ENCODE results near the gene TANK. TPM values are rescaled to one million over a fixed set of nuclear protein-coding genes. Genes with fewer than 3 reads are reported as not detected.
"Not testable (repeated sequence)": the region's sequence is repeated elsewhere in the genome, so short reads cannot be mapped to it uniquely, and the experiment has no call there.

Gene TANK
- total and polyA plus RNA-seq, 4 donors: 33.1 to 76.9 (median 48.5) TPM

GRCh38 chr2:161170377-161170776 is 10.1 kb downstream of the TANK start:
- Histone ChIP-seq H3K36me3 (ENCODE audit: control insufficient read depth in 1 of 2, insufficient read depth in 2 of 2, low read length in 1 of 2) (no peaks in the 10 kb centered on the region), H3K27ac (ENCODE audit: low read depth in 1 of 2, low read length in 2 of 2) (no peak overlapping the region), H3K4me1 (ENCODE audit: control insufficient read depth in 1 of 2, insufficient read depth in 2 of 2, low read length in 2 of 2) (peaks cover 0 to 2% of the 10 kb centered on the region in 2 donors), H3K9me3 (ENCODE audit: control insufficient read depth, low read length) (no peaks in the 10 kb centered on the region), H3K4me3 (ENCODE audit: low read length in 2 of 2) (no peak overlapping the region), H3K27me3 (ENCODE audit: control insufficient read depth in 1 of 2, insufficient read depth in 2 of 2, low read length in 1 of 2) (no peaks in the 10 kb centered on the region)
- WGBS, 2 donors: 82% methylated on average over 6 of the region's 6 CpGs
- no peak for DNase-seq
- intact Hi-C loops (cut with DNase I): no loop called here
- no peak for ATAC-seq (ENCODE audit: low FRiP score)

- Histone ChIP-seq H3K4me1 (ENCODE audit: control insufficient read depth in 1 of 2, insufficient read depth in 2 of 2, low read length in 2 of 2) (peaks cover 0 to 2% of the 10 kb centered on the region in 2 donors), H3K4me3 (ENCODE audit: low read length in 2 of 2) (no peak overlapping the region), H3K9me3 (ENCODE audit: control insufficient read depth, low read length) (no peaks in the 10 kb centered on the region), H3K27me3 (ENCODE audit: control insufficient read depth in 1 of 2, insufficient read depth in 2 of 2, low read length in 1 of 2) (no peaks in the 10 kb centered on the region), H3K27ac (ENCODE audit: low read depth in 1 of 2, low read length in 2 of 2) (no peak overlapping the region), H3K36me3 (ENCODE audit: control insufficient read depth in 1 of 2, insufficient read depth in 2 of 2, low read length in 1 of 2) (no peaks in the 10 kb centered on the region)
- ATAC-seq (ENCODE audit: low FRiP score): no peak
- 86 to 89% methylated on average over 4 of the region's 4 CpGs for WGBS, 2 donors
- DNase-seq: no peak
- intact Hi-C loops (cut with DNase I): no loop called here
Measured at GRCh38 chr2:161170958-161171932, 11.0 kb downstream of the TANK start.

DNA sequence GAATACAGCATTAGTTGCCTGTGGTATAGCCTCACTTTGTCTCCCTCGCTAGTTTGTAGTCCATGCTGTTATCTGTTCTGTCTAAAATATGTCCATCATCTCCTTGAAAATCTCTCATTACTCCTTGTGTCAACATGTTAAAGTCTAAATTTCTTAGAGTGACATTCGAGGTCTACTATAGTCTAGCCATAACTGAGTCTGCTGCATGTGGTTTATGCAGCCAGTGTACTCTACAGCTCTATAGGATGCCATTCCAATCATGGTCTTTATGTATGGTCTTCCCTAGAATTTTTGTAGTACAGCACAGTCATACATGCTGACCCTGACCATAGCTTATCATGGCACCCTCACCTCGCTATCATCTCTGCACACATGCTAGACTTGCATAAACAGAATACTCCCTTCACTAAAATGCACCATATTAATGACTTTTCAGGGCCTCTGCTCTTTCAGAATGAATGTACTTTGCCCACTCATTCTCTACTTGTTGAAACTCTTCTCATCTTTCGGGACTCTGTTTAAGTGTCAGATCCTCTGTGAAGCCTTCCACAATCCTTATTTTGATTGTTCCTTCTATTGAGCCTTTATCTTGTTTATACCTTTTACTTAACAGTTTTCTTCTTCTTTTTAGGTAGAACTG is 12.8 kb downstream of the TANK start:
- Histone ChIP-seq H3K27me3 (ENCODE audit: control insufficient read depth in 1 of 2, insufficient read depth in 2 of 2, low read length in 1 of 2) (no peaks in the 10 kb centered on the region), H3K27ac (ENCODE audit: low read depth in 1 of 2, low read length in 2 of 2) (no peak overlapping the region), H3K4me3 (ENCODE audit: low read length in 2 of 2) (no peak overlapping the region), H3K9me3 (ENCODE audit: control insufficient read depth, low read length) (no peaks in the 10 kb centered on the region), H3K4me1 (ENCODE audit: control insufficient read depth in 1 of 2, insufficient read depth in 2 of 2, low read length in 2 of 2) (no peaks in the 10 kb centered on the region), H3K36me3 (ENCODE audit: control insufficient read depth in 1 of 2, insufficient read depth in 2 of 2, low read length in 1 of 2) (no peaks in the 10 kb centered on the region)
- intact Hi-C loops (cut with DNase I): no loop called here
- ATAC-seq (ENCODE audit: low FRiP score) (no peak), DNase-seq (no peak)
- WGBS, 2 donors: 96 to 98% methylated on average over 4 of the region's 4 CpGs

DNA sequence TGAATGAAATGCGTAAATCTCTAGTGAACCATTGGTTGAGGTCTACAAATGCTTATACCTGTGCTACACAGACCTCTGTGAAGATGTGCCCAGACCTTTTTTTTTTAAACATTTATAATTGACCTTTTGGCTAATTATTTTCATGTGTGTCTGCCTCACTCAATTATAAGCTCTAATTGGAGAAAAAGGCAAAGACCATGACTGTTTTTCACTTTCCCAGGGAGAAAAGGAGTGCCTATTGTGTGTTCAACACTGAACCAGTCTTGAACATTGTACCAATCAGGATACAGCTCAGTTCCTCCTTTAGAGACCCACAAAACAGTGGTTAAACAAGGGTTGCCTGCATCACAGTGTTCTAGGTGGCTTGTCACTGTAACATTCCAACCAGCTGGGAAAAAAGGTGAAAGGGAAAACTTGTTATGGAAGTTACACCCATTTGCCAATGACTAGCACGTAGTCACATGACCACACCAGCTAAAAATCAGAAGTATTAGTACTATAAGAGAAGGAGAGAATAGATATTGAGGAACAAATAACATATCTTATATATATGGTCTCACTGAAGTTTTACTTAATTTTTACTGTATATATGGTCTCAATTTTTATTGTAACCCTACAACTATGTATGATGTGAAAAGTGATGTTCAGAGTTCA is 13.4 kb downstream of the TANK start:
- H3K9me3 ChIP-seq (ENCODE audit: control insufficient read depth, low read length): no peaks in the 10 kb centered on the region
- no peaks in the 10 kb centered on the region for H3K4me1 ChIP-seq (ENCODE audit: control insufficient read depth in 1 of 2, insufficient read depth in 2 of 2, low read length in 2 of 2)
- WGBS, 2 donors: 98 to 100% methylated on average over 2 of the region's 2 CpGs
- no peak for ATAC-seq (ENCODE audit: low FRiP score)
- H3K4me3 ChIP-seq (ENCODE audit: low read length in 2 of 2): no peak overlapping the region
- no peaks in the 10 kb centered on the region for H3K36me3 ChIP-seq (ENCODE audit: control insufficient read depth in 1 of 2, insufficient read depth in 2 of 2, low read length in 1 of 2)
- intact Hi-C loops (cut with DNase I): no loop called here
- no peak for DNase-seq
- H3K27ac ChIP-seq (ENCODE audit: low read depth in 1 of 2, low read length in 2 of 2): no peak overlapping the region
- no peaks in the 10 kb centered on the region for H3K27me3 ChIP-seq (ENCODE audit: control insufficient read depth in 1 of 2, insufficient read depth in 2 of 2, low read length in 1 of 2)

DNA sequence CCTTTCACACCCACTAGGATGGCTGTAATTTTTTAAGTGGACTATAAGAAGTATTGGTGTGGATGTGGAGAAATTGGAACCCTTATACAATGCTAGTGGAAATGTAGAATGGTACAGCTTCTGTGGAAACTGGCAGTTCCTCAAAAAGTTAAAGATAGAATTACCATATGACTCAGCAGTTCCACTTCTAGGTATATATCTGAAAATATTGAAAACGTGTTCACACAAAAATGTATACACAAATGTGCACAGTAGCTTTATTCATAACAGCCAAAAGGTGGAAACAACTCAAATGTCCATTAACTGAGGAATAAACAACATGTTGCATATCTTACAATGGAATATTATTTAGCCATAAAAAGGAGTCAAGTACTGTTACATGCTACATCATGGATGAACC is 17.7 kb downstream of the TANK start:
- H3K36me3 ChIP-seq (ENCODE audit: control insufficient read depth in 1 of 2, insufficient read depth in 2 of 2, low read length in 1 of 2): peaks cover 0 to 3% of the 10 kb centered on the region in 2 donors
- ATAC-seq (ENCODE audit: low FRiP score): no peak
- intact Hi-C loops (cut with DNase I): no loop called here

DNA sequence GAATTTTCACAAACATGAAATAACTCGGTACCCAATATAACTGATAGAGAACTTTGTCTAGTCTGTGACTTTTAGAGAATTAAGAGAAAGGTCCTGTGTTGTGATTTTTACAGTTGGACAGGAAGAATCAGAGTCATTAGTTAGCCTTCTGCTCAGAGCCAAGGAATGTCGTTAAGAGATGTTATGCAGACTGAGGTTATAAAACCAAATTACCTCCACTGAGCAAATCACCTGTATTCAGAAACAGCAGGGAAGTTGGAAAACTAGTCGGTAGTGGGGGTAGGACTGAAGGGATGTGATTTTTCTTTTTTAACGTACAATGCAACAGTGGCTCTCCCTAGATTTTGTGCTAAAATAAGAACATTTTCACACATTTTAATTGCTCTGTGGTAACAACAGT is 18.5 kb downstream of the TANK start:
- H3K36me3 ChIP-seq (ENCODE audit: control insufficient read depth in 1 of 2, insufficient read depth in 2 of 2, low read length in 1 of 2): peaks cover 0 to 3% of the 10 kb centered on the region in 2 donors
- no peak overlapping the region for H3K4me3 ChIP-seq (ENCODE audit: low read length in 2 of 2)
- intact Hi-C loops (cut with DNase I): no loop called here
- no peak for ATAC-seq (ENCODE audit: low FRiP score)
- no peaks in the 10 kb centered on the region for H3K27me3 ChIP-seq (ENCODE audit: control insufficient read depth in 1 of 2, insufficient read depth in 2 of 2, low read length in 1 of 2)
- H3K27ac ChIP-seq (ENCODE audit: low read depth in 1 of 2, low read length in 2 of 2): no peak overlapping the region
- H3K4me1 ChIP-seq (ENCODE audit: control insufficient read depth in 1 of 2, insufficient read depth in 2 of 2, low read length in 2 of 2): no peaks in the 10 kb centered on the region
- DNase-seq: no peak
- WGBS, 2 donors: 70 to 71% methylated on average over 4 of the region's 4 CpGs
- H3K9me3 ChIP-seq (ENCODE audit: control insufficient read depth, low read length): no peaks in the 10 kb centered on the region

More for the DNA sequence above, 17.7 kb downstream of the TANK start:
- Histone ChIP-seq H3K4me1 (ENCODE audit: control insufficient read depth in 1 of 2, insufficient read depth in 2 of 2, low read length in 2 of 2) (no peaks in the 10 kb centered on the region), H3K4me3 (ENCODE audit: low read length in 2 of 2) (no peak overlapping the region), H3K27ac (ENCODE audit: low read depth in 1 of 2, low read length in 2 of 2) (no peak overlapping the region), H3K9me3 (ENCODE audit: control insufficient read depth, low read length) (no peaks in the 10 kb centered on the region), H3K27me3 (ENCODE audit: control insufficient read depth in 1 of 2, insufficient read depth in 2 of 2, low read length in 1 of 2) (no peaks in the 10 kb centered on the region)
- 45 to 58% methylated on average over 1 of the region's 1 CpG for WGBS, 2 donors
- no peak for DNase-seq

- H3K4me3 ChIP-seq (ENCODE audit: low read length in 2 of 2): no peak overlapping the region
- H3K27me3 ChIP-seq (ENCODE audit: control insufficient read depth in 1 of 2, insufficient read depth in 2 of 2, low read length in 1 of 2): no peaks in the 10 kb centered on the region
- intact Hi-C loops (cut with DNase I): no loop called here
- DNase-seq: no peak
- no peak for ATAC-seq (ENCODE audit: low FRiP score)
- no peaks in the 10 kb centered on the region for H3K9me3 ChIP-seq (ENCODE audit: control insufficient read depth, low read length)
- H3K4me1 ChIP-seq (ENCODE audit: control insufficient read depth in 1 of 2, insufficient read depth in 2 of 2, low read length in 2 of 2): no peaks in the 10 kb centered on the region
- no peaks in the 10 kb centered on the region for H3K36me3 ChIP-seq (ENCODE audit: control insufficient read depth in 1 of 2, insufficient read depth in 2 of 2, low read length in 1 of 2)
- H3K27ac ChIP-seq (ENCODE audit: low read depth in 1 of 2, low read length in 2 of 2): no peak overlapping the region
Measured at GRCh38 chr2:161190050-161190449, 29.8 kb downstream of the TANK start.

- H3K4me1 ChIP-seq (ENCODE audit: control insufficient read depth in 1 of 2, insufficient read depth in 2 of 2, low read length in 2 of 2); DNase-seq; H3K9me3 ChIP-seq (ENCODE audit: control insufficient read depth, low read length); H3K27ac ChIP-seq (ENCODE audit: low read depth in 1 of 2, low read length in 2 of 2); H3K27me3 ChIP-seq (ENCODE audit: control insufficient read depth in 1 of 2, insufficient read depth in 2 of 2, low read length in 1 of 2); intact Hi-C loops (cut with DNase I); H3K4me3 ChIP-seq (ENCODE audit: low read length in 2 of 2); H3K36me3 ChIP-seq (ENCODE audit: control insufficient read depth in 1 of 2, insufficient read depth in 2 of 2, low read length in 1 of 2); ATAC-seq (ENCODE audit: low FRiP score): not testable (repeated sequence)
- 97 to 98% methylated on average over 4 of the region's 4 CpGs for WGBS, 2 donors
Measured at GRCh38 chr2:161195602-161196001, 35.4 kb downstream of the TANK start.

Data from aorta (tissue), 5 donors.